Measurements from ENCODE around the gene ADAMTSL4.

GRCh38 chr1:150558303-150558704 lies 9.1 kb downstream of the ADAMTSL4 start:
- TF ChIP-seq YY1 (IDR thresholded peaks at IDR 0.05; ENCODE audit: insufficient read depth, insufficient read length) (no peak), ZNF274 (IDR thresholded peaks at IDR 0.05; ENCODE audit: low read depth, low read length) (no peak)

Measured in NT2/D1 (cell line).